Measurements from ENCODE around the gene VGLL3. TPM values are rescaled to one million over a fixed set of nuclear protein-coding genes. Genes with fewer than 3 reads are reported as not detected.
A peak's percentile ranks its signal among the peaks of the same experiment; 100 is the strongest.

VGLL3 gene
- total and polyA plus RNA-seq, 2 experiments from 2014 or later = 1.4 to 7.3 TPM

GRCh38 chr3:86948822-86949221 lies 42.1 kb downstream of the VGLL3 start:
- Histone ChIP-seq H3K27me3 (ENCODE audit: insufficient read depth) (no peaks in the 10 kb centered on the region), H3K4me3 (no peak overlapping the region), H3K4me2 (no peak overlapping the region), H3F3A (replicated peaks; ENCODE audit: low read depth) (no peaks in the 10 kb centered on the region), H3K36me3 (ENCODE audit: insufficient read depth) (no peaks in the 10 kb centered on the region), H2AFZ (no peak overlapping the region), H3K9me2 (ENCODE audit: insufficient read depth) (no peaks in the 10 kb centered on the region), H4K20me1 (replicated peaks; ENCODE audit: insufficient read depth) (no peaks in the 10 kb centered on the region), H3K79me2 (replicated peaks; ENCODE audit: insufficient read depth) (no peaks in the 10 kb centered on the region), H3K27ac (ENCODE audit: low read depth) (no peak overlapping the region), H3K4me1 (ENCODE audit: insufficient read depth) (peaks cover 15% of the 10 kb centered on the region)
- Mint-ChIP-seq H3K36me3 (ENCODE audit: low read depth) (no peaks in the 10 kb centered on the region), H3K9me3 (no peaks in the 10 kb centered on the region), H3K4me3 (no peak overlapping the region), H3K27ac (peak overlapping the region; percentile 68; the same call in 1 of the 2 replicates), H3K27me3 (ENCODE audit: insufficient read depth, low read depth, poor library complexity) (no peaks in the 10 kb centered on the region), H3K4me1 (peaks cover 23% of the 10 kb centered on the region)
- no peak for TF ChIP-seq STAT1 (IDR thresholded peaks at IDR 0.05; ENCODE audit: unreplicated experiment)
- ATAC-seq = no peak
- no peak for DNase-seq (ENCODE audit: low spot score)

GRCh38 chr3:86942206-86942605 lies 48.7 kb downstream of the VGLL3 start:
- Mint-ChIP-seq H3K36me3 (ENCODE audit: low read depth) (no peaks in the 10 kb centered on the region), H3K9me3 (no peaks in the 10 kb centered on the region), H3K4me1 (no peaks in the 10 kb centered on the region; the same call in 2 of the 3 replicates), H3K27me3 (ENCODE audit: insufficient read depth, low read depth, poor library complexity) (no peaks in the 10 kb centered on the region), H3K27ac (no peak overlapping the region), H3K4me3 (no peak overlapping the region)
- no peaks in the 10 kb centered on the region for H4K20me1 ChIP-seq (replicated peaks; ENCODE audit: insufficient read depth)
- ATAC-seq = no peak
- H3K27ac ChIP-seq (ENCODE audit: low read depth) = no peak overlapping the region
- TF ChIP-seq NANOG (IDR thresholded peaks at IDR 0.05; ENCODE audit: borderline replicate concordance) (no peak), CREB1 (CRISPR knock-in tag; IDR thresholded peaks at IDR 0.05; ENCODE audit: low read depth) (no peak), EZH2phosphoT487 (IDR thresholded peaks at IDR 0.05; ENCODE audit: unreplicated experiment) (no peak), EZH2 (IDR thresholded peaks at IDR 0.05; ENCODE audit: low read depth, unreplicated experiment) (no peak), REST (IDR thresholded peaks at IDR 0.05; ENCODE audit: unreplicated experiment) (no peak)
- no peak for DNase-seq (ENCODE audit: low spot score)
- no peaks in the 10 kb centered on the region for H3K4me1 ChIP-seq (ENCODE audit: insufficient read depth)
- H3K9me2 ChIP-seq (ENCODE audit: insufficient read depth) = no peaks in the 10 kb centered on the region
- no peak overlapping the region for H3K4me3 ChIP-seq
- H3K4me2 ChIP-seq = no peak overlapping the region
- no peaks in the 10 kb centered on the region for H3K36me3 ChIP-seq (ENCODE audit: insufficient read depth)
- H3K79me2 ChIP-seq (replicated peaks; ENCODE audit: insufficient read depth) = no peaks in the 10 kb centered on the region
- no peak overlapping the region for H2AFZ ChIP-seq
- no peaks in the 10 kb centered on the region for H3K27me3 ChIP-seq (ENCODE audit: insufficient read depth)
- no peaks in the 10 kb centered on the region for H3F3A ChIP-seq (replicated peaks; ENCODE audit: low read depth)

- no peak overlapping the region for H2AFZ ChIP-seq
- no peak for ATAC-seq
- Mint-ChIP-seq H3K4me1 (no peaks in the 10 kb centered on the region), H3K36me3 (ENCODE audit: low read depth) (no peaks in the 10 kb centered on the region; the same call in 2 of the 3 replicates), H3K9me3 (no peaks in the 10 kb centered on the region), H3K4me3 (no peak overlapping the region), H3K27ac (no peak overlapping the region), H3K27me3 (ENCODE audit: insufficient read depth, low read depth, poor library complexity) (no peaks in the 10 kb centered on the region)
- no peak overlapping the region for H3K27ac ChIP-seq (ENCODE audit: low read depth)
- H3K27me3 ChIP-seq (ENCODE audit: insufficient read depth) = no peaks in the 10 kb centered on the region
- no peaks in the 10 kb centered on the region for H3K4me1 ChIP-seq (ENCODE audit: insufficient read depth)
- no peak for DNase-seq (ENCODE audit: low spot score)
- H3K4me2 ChIP-seq = no peak overlapping the region
- H3F3A ChIP-seq (replicated peaks; ENCODE audit: low read depth) = no peaks in the 10 kb centered on the region
- TF ChIP-seq JUNB (IDR thresholded peaks at IDR 0.05; ENCODE audit: unreplicated experiment) = no peak
- TF ChIP-seq ETS1 (IDR thresholded peaks at IDR 0.05) = no peak
- TF ChIP-seq REST (IDR thresholded peaks at IDR 0.05; ENCODE audit: unreplicated experiment) = no peak
- TF ChIP-seq ZNF331 (CRISPR knock-in tag; IDR thresholded peaks at IDR 0.05; ENCODE audit: low read depth) = no peak
- no peaks in the 10 kb centered on the region for H3K79me2 ChIP-seq (replicated peaks; ENCODE audit: insufficient read depth)
- H3K4me3 ChIP-seq = no peak overlapping the region
- no peaks in the 10 kb centered on the region for H4K20me1 ChIP-seq (replicated peaks; ENCODE audit: insufficient read depth)
- H3K9me2 ChIP-seq (ENCODE audit: insufficient read depth) = no peaks in the 10 kb centered on the region
- no peaks in the 10 kb centered on the region for H3K36me3 ChIP-seq (ENCODE audit: insufficient read depth)
Observed at GRCh38 chr3:86938416-86939105, 52.4 kb downstream of the VGLL3 start.

All from GM23338 (cell line).